HEK293 (cell line): ENCODE measurements around the gene TOMM6.

Source experiments
- CTCF ChIA-PET: fragments of 350-600 bp; formaldehyde crosslinking; extraction: SDS; loops from one replicate; lab custom pipeline; 2021; ENCODE audit warnings: antibody characterized with exemption; lab: Yijun Ruan, JAX
- POLR2A ChIA-PET: fragments of 300-600 bp; formaldehyde crosslinking; extraction: SDS; loops from one replicate; lab custom pipeline; 2020; ENCODE audit warnings: antibody characterized with exemption, inconsistent platforms; lab: Yijun Ruan, JAX
- H3K27ac ChIP-seq: fragments of 200-500 bp; sonication (Bioruptor generic); 2 replicates; pipeline ENCODE4 v1.5.1; 2014; ENCODE audit warnings: low read depth, low read length, control low read depth, inconsistent platforms; ENCODE audit errors: extremely low read depth
- H3K36me3 ChIP-seq, 2 experiments: fragments of 200-500 bp in 1 of 2; sonication (Bioruptor generic) in 1 of 2; 1 replicate in 1 of 2; 2 replicates in 1 of 2; pipeline ENCODE4 v1.5.1; 2014 to 2017; ENCODE audit warnings: inconsistent platforms in 2 of 2, low read length in 2 of 2; ENCODE audit not compliant: control insufficient read depth in 2 of 2, insufficient read depth in 1 of 2
- H3K4me1 ChIP-seq: fragments of 200-500 bp; sonication (Bioruptor generic); 2 replicates; pipeline ENCODE4 v1.5.1; 2014; ENCODE audit warnings: mild to moderate bottlenecking, low read length, inconsistent platforms; ENCODE audit not compliant: control insufficient read depth, insufficient read depth
- H3K4me3 ChIP-seq: 2 replicates; pipeline ENCODE4 v1.5.1; 2011; ENCODE audit warnings: low read depth, mild to moderate bottlenecking, control low read depth, low read length, moderate library complexity
- H3K9me3 ChIP-seq: fragments of 200-500 bp; sonication (Bioruptor generic); 2 replicates; pipeline ENCODE4 v1.5.1; 2014; ENCODE audit warnings: low read depth, low read length, inconsistent platforms; ENCODE audit not compliant: control insufficient read depth, insufficient read depth
- BCL6B ChIP-seq: fragments of 450-650 bp; formaldehyde crosslinking; IDR thresholded peaks from 2 replicates; pipeline ENCODE4 v1.5.1; 2017; ENCODE audit warnings: missing biosample characterization, missing genetic modification characterization
- EGR2 ChIP-seq: fragments of 450-650 bp; formaldehyde crosslinking; IDR thresholded peaks from 2 replicates; pipeline ENCODE4 v1.5.1; 2016; ENCODE audit warnings: low read depth, missing biosample characterization, missing genetic modification characterization
- GLIS2 ChIP-seq: fragments of 450-650 bp; formaldehyde crosslinking; IDR thresholded peaks from 2 replicates; pipeline ENCODE4 v1.5.1; 2016; ENCODE audit warnings: missing biosample characterization, missing genetic modification characterization
- IKZF3 ChIP-seq: fragments of 450-650 bp; IDR thresholded peaks from 2 replicates; pipeline ENCODE4 v1.5.0; 2018; ENCODE audit warnings: missing biosample characterization, mild to moderate bottlenecking, missing genetic modification characterization, moderate library complexity
- MEIS1 ChIP-seq: sonication (generic); formaldehyde crosslinking; IDR thresholded peaks from 2 replicates; pipeline ENCODE4 v1.8.1; 2022; ENCODE audit warnings: missing genetic modification reagents, mild to moderate bottlenecking, borderline replicate concordance
- ZBTB1 ChIP-seq: fragments of 450-650 bp; formaldehyde crosslinking; IDR thresholded peaks from 2 replicates; pipeline ENCODE4 v1.5.1; 2016; ENCODE audit warnings: missing biosample characterization, missing genetic modification characterization
- ZFHX2 ChIP-seq: fragments of 450-650 bp; formaldehyde crosslinking; conservative IDR thresholded peaks from 2 replicates; pipeline ENCODE4 v1.5.1; 2016; ENCODE audit warnings: missing biosample characterization, missing genetic modification characterization
- ZNF184 ChIP-seq: fragments of 450-650 bp; IDR thresholded peaks from 2 replicates; pipeline ENCODE4 v1.5.1; 2018; ENCODE audit warnings: missing biosample characterization, mild to moderate bottlenecking, missing genetic modification characterization
- ZNF19 ChIP-seq: fragments of 450-650 bp; formaldehyde crosslinking; IDR thresholded peaks from 2 replicates; pipeline ENCODE4; 2016; ENCODE audit warnings: missing biosample characterization, missing genetic modification characterization, low read depth
- ZNF221 ChIP-seq: fragments of 450-650 bp; formaldehyde crosslinking; IDR thresholded peaks from 2 replicates; pipeline ENCODE4 v1.5.1; 2017; ENCODE audit warnings: missing biosample characterization, missing genetic modification characterization, borderline replicate concordance
- ZNF274 ChIP-seq, 2 experiments: fragments of 200-500 bp in 1 of 2; fragments of 450-650 bp in 1 of 2; sonication (Bioruptor generic) in 1 of 2; formaldehyde crosslinking in 1 of 2; IDR thresholded peaks; 2 replicates each; pipeline versions ENCODE4 v1.5.1 to v1.6.1; 2014 to 2016; ENCODE audit warnings: borderline replicate concordance in 1 of 2, inconsistent platforms in 1 of 2, low read length in 1 of 2, missing biosample characterization in 1 of 2, missing genetic modification characterization in 1 of 2
- ZNF426 ChIP-seq: fragments of 450-650 bp; formaldehyde crosslinking; IDR thresholded peaks from 2 replicates; pipeline ENCODE4 v1.5.1; 2017; ENCODE audit warnings: missing biosample characterization, missing genetic modification characterization, mild to moderate bottlenecking, inconsistent platforms, moderate library complexity
- ZNF473 ChIP-seq: fragments of 450-650 bp; formaldehyde crosslinking; IDR thresholded peaks from 2 replicates; pipeline ENCODE4 v1.5.1; 2017; ENCODE audit warnings: missing biosample characterization, missing genetic modification characterization
- ZNF501 ChIP-seq: fragments of 450-650 bp; formaldehyde crosslinking; IDR thresholded peaks from 2 replicates; pipeline ENCODE4 v1.5.1; 2016; ENCODE audit warnings: missing biosample characterization, missing genetic modification characterization
- ZNF510 ChIP-seq: fragments of 450-650 bp; formaldehyde crosslinking; IDR thresholded peaks from 2 replicates; pipeline ENCODE4 v1.5.1; 2018; ENCODE audit warnings: mild to moderate bottlenecking, missing genetic modification characterization, missing biosample characterization; ENCODE audit not compliant: insufficient replicate concordance
- ZNF596 ChIP-seq: fragments of 450-650 bp; IDR thresholded peaks from 2 replicates; pipeline ENCODE4 v1.5.0; 2018; ENCODE audit warnings: missing biosample characterization, mild to moderate bottlenecking, missing genetic modification characterization, moderate library complexity
- ZNF660 ChIP-seq: fragments of 450-650 bp; IDR thresholded peaks from 2 replicates; pipeline ENCODE4 v1.5.1; 2018; ENCODE audit warnings: missing biosample characterization, mild to moderate bottlenecking, missing genetic modification characterization
- ZNF785 ChIP-seq: fragments of 450-650 bp; formaldehyde crosslinking; IDR thresholded peaks from 2 replicates; pipeline ENCODE4 v1.5.1; 2016; ENCODE audit warnings: missing biosample characterization, missing genetic modification characterization
- ZNF791 ChIP-seq: fragments of 450-650 bp; formaldehyde crosslinking; IDR thresholded peaks from 2 replicates; pipeline ENCODE4 v1.5.1; 2016; ENCODE audit warnings: missing biosample characterization, missing genetic modification characterization
- ZNF837 ChIP-seq: fragments of 450-650 bp; formaldehyde crosslinking; IDR thresholded peaks from 2 replicates; pipeline ENCODE4 v1.5.1; 2016; ENCODE audit warnings: missing biosample characterization, missing genetic modification characterization
- ZSCAN30 ChIP-seq: fragments of 450-650 bp; IDR thresholded peaks from 2 replicates; pipeline ENCODE4 v1.5.1; 2018; ENCODE audit warnings: missing biosample characterization, mild to moderate bottlenecking, missing genetic modification characterization, moderate library complexity
- ZXDB ChIP-seq: fragments of 450-650 bp; formaldehyde crosslinking; IDR thresholded peaks from 2 replicates; pipeline ENCODE4 v1.5.1; 2016; ENCODE audit warnings: missing biosample characterization, missing genetic modification characterization
- TF ChIP-seq, protein P1 (sequence below): fragments of 450-650 bp; formaldehyde crosslinking; IDR thresholded peaks from 2 replicates; pipeline ENCODE4 v1.5.1; 2016; ENCODE audit warnings: missing biosample characterization, missing genetic modification characterization
- TF ChIP-seq, protein P2 (sequence below): fragments of 450-650 bp; formaldehyde crosslinking; IDR thresholded peaks from 2 replicates; pipeline ENCODE4 v1.5.1; 2016; ENCODE audit warnings: missing biosample characterization, missing genetic modification characterization, borderline replicate concordance

The TOMM6 gene

GRCh38 chr6:41823178-41823577 lies 35.7 kb downstream of the TOMM6 start (continued):
- TF ChIP-seq GLIS2 (no peak), ZNF501 (tag by site-specific recombination) (no peak), ZNF837 (tag by site-specific recombination) (no peak), ZNF274 (IDR thresholded peaks at IDR 0.05; ENCODE audit: low read length) (no peak), ZNF274 (tag by site-specific recombination; IDR thresholded peaks at IDR 0.05; ENCODE audit: borderline replicate concordance) (no peak), ZBTB1 (tag by site-specific recombination) (no peak)
- TF ChIP-seq, all 188 proteins: peak for 0

- ChIA-PET CTCF (interaction anchor here (1.2 to 1.5 kb wide), 2 partner anchors 39 to 220 kb away, joined by 3 to 5 read pairs; no protein-coding TSS in a partner anchor), POLR2A (no interaction called here)
- peaks cover 2% of the 10 kb centered on the region; the same call in 1 of the 2 replicates for H3K4me1 ChIP-seq
- H3K36me3 ChIP-seq, result no peaks in the 10 kb centered on the region; a peak in 1 of 3 replicates
- no peak overlapping the region for H3K27ac ChIP-seq
- H3K9me3 ChIP-seq, result no peaks in the 10 kb centered on the region
- H3K4me3 ChIP-seq, result no peak overlapping the region
- TF ChIP-seq BCL6B (tag by site-specific recombination), result no peak
- TF ChIP-seq ZNF221 (tag by site-specific recombination), result no peak
- TF ChIP-seq, protein P1, sequence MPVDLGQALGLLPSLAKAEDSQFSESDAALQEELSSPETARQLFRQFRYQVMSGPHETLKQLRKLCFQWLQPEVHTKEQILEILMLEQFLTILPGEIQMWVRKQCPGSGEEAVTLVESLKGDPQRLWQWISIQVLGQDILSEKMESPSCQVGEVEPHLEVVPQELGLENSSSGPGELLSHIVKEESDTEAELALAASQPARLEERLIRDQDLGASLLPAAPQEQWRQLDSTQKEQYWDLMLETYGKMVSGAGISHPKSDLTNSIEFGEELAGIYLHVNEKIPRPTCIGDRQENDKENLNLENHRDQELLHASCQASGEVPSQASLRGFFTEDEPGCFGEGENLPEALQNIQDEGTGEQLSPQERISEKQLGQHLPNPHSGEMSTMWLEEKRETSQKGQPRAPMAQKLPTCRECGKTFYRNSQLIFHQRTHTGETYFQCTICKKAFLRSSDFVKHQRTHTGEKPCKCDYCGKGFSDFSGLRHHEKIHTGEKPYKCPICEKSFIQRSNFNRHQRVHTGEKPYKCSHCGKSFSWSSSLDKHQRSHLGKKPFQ (tag by site-specific recombination), result no peak
- TF ChIP-seq IKZF3, result no peak
- TF ChIP-seq ZNF785 (tag by site-specific recombination), result no peak
- TF ChIP-seq EGR2 (tag by site-specific recombination), result no peak
- TF ChIP-seq ZNF274 (IDR thresholded peaks at IDR 0.05; ENCODE audit: low read length), result no peak
- no peak for TF ChIP-seq ZNF274 (tag by site-specific recombination; IDR thresholded peaks at IDR 0.05; ENCODE audit: borderline replicate concordance)
- no peak for TF ChIP-seq ZNF596 (tag by site-specific recombination)
- no peak for TF ChIP-seq ZNF473 (tag by site-specific recombination)
- TF ChIP-seq ZNF791 (tag by site-specific recombination), result no peak
- TF ChIP-seq ZNF660 (tag by site-specific recombination), result no peak
- no peak for TF ChIP-seq ZNF19 (tag by site-specific recombination)
- no peak for TF ChIP-seq ZFHX2 (tag by site-specific recombination)
- no peak for TF ChIP-seq ZNF426 (tag by site-specific recombination)
- TF ChIP-seq MEIS1 (CRISPR knock-in tag), result no peak
- TF ChIP-seq, protein P2, sequence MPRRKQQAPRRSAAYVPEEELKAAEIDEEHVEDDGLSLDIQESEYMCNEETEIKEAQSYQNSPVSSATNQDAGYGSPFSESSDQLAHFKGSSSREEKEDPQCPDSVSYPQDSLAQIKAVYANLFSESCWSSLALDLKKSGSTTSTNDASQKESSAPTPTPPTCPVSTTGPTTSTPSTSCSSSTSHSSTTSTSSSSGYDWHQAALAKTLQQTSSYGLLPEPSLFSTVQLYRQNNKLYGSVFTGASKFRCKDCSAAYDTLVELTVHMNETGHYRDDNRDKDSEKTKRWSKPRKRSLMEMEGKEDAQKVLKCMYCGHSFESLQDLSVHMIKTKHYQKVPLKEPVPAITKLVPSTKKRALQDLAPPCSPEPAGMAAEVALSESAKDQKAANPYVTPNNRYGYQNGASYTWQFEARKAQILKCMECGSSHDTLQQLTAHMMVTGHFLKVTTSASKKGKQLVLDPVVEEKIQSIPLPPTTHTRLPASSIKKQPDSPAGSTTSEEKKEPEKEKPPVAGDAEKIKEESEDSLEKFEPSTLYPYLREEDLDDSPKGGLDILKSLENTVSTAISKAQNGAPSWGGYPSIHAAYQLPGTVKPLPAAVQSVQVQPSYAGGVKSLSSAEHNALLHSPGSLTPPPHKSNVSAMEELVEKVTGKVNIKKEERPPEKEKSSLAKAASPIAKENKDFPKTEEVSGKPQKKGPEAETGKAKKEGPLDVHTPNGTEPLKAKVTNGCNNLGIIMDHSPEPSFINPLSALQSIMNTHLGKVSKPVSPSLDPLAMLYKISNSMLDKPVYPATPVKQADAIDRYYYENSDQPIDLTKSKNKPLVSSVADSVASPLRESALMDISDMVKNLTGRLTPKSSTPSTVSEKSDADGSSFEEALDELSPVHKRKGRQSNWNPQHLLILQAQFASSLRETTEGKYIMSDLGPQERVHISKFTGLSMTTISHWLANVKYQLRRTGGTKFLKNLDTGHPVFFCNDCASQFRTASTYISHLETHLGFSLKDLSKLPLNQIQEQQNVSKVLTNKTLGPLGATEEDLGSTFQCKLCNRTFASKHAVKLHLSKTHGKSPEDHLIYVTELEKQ (tag by site-specific recombination), result no peak
- no peak for TF ChIP-seq ZSCAN30 (tag by site-specific recombination)
- TF ChIP-seq ZNF184 (tag by site-specific recombination), result no peak
- TF ChIP-seq ZNF510 (tag by site-specific recombination), result no peak
- no peak for TF ChIP-seq ZXDB (tag by site-specific recombination)
These were observed 37.4 kb downstream of the TOMM6 start for GRCh38 chr6:41824571-41825569.
